ENCODE measurements around the gene AZI2. TPM values are rescaled to one million over a fixed set of nuclear protein-coding genes. Genes with fewer than 3 reads are reported as not detected.

Gene AZI2, protein sequence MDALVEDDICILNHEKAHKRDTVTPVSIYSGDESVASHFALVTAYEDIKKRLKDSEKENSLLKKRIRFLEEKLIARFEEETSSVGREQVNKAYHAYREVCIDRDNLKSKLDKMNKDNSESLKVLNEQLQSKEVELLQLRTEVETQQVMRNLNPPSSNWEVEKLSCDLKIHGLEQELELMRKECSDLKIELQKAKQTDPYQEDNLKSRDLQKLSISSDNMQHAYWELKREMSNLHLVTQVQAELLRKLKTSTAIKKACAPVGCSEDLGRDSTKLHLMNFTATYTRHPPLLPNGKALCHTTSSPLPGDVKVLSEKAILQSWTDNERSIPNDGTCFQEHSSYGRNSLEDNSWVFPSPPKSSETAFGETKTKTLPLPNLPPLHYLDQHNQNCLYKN
- total RNA-seq = 10 to 100 TPM; 44.0 to 51.1 (median 46.6) TPM

DNA sequence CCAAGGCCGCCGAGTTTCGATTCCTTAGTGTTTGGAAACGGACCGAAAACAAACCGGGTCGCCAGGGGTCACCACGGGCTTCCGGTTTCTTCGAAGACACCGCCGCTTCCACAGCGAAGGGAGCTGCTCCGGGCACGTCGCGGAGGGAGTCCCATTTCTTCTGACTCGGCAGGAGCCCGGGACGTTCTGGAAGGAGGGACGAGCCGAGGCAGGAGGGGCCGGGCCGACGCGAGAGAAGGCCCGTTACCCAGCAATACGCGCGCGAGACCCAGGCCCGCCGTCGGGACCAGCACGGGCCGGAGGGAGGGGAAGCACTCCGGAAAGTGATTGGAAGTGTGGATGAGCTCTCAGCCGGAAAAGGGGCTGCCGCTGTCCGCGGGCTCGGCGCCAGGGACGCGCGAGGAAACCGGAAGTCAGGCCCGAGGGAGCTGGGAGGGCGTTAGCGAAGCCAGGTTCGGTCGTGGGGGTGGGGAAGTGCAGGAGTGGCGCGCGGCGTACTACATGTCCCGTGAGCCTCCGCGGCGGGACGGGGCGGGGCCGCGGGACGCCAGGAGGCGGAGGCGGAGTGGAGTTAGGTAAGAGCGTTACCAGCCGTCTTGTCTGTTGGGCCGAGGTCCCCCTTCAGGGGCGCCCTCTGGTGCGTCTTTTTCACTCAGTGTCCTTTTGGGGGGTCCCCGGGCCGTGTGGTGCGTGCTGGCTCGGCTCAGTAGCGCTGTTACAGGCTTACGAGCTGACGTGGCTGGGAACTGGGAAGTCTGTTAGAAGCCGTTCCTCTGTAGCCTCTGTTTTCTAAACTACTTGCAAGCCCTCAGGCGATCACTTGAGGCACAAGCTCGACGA lies at the start of gene AZI2, which contains the start of gene ZCWPW2:
Gene AZI2 (minus strand): TSS at position 196 of the 840 bp plus-strand sequence. CDS start 8,207 bp downstream, outside the sequence.
Gene ZCWPW2 (plus strand): TSS at position 93 of the 840 bp plus-strand sequence. CDS start 64,348 bp downstream, outside the sequence.
- intact Hi-C loops (cut with DNase I; ENCODE audit: low total_unique reads) = no loop called here

DNA sequence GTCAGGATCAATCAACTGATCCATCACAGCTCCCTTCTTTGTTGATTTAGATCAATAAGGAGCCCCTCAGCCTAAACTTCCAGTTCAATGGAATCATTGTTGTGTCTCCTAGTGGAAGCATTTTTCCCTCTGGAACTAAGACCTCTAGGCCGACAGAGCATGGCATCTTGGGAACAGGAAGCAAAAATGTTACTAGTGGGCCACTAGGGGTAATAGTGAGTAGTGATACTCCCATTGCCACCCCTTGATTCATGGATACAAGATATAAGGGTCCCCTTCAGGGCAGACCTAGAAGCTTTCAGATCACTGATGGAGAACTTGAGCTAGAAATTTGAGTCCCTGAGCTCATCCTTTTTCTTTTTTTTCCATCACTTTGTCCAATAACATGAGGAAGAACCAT lies 40.4 kb upstream of the AZI2 start:
- DNase-seq (ENCODE audit: low spot score in 2 of 2) = no peak
- no peak for TF ChIP-seq POLR2A (IDR thresholded peaks at IDR 0.05)
- TF ChIP-seq, protein P1, sequence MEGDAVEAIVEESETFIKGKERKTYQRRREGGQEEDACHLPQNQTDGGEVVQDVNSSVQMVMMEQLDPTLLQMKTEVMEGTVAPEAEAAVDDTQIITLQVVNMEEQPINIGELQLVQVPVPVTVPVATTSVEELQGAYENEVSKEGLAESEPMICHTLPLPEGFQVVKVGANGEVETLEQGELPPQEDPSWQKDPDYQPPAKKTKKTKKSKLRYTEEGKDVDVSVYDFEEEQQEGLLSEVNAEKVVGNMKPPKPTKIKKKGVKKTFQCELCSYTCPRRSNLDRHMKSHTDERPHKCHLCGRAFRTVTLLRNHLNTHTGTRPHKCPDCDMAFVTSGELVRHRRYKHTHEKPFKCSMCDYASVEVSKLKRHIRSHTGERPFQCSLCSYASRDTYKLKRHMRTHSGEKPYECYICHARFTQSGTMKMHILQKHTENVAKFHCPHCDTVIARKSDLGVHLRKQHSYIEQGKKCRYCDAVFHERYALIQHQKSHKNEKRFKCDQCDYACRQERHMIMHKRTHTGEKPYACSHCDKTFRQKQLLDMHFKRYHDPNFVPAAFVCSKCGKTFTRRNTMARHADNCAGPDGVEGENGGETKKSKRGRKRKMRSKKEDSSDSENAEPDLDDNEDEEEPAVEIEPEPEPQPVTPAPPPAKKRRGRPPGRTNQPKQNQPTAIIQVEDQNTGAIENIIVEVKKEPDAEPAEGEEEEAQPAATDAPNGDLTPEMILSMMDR (IDR thresholded peaks at IDR 0.05) = no peak
- no peak overlapping the region for H3K4me3 ChIP-seq (ENCODE audit: low read depth, poor library complexity, severe bottlenecking)
- WGBS, 2 donors = 74 to 100% methylated on average over 1 of the region's 1 CpG
- intact Hi-C loops (cut with DNase I; ENCODE audit: low total_unique reads) = loop anchor here (10.0 kb wide), 1 partner anchor 336 kb away; no protein-coding TSS in a partner anchor

More for the DNA sequence above, at the start of gene AZI2, which contains the start of gene ZCWPW2:
- TF ChIP-seq, protein P1 (IDR thresholded peaks at IDR 0.05) = no peak
- peak in 1 of 2 donors; percentile 84 for TF ChIP-seq POLR2A (IDR thresholded peaks at IDR 0.05)
- WGBS, 2 donors = 0 to 1% methylated on average over 62 to 78 of the region's 83 CpGs
- peak within 1 kb of the TSS; percentile 82 for H3K4me3 ChIP-seq (ENCODE audit: low read depth, poor library complexity, severe bottlenecking)
- peak; percentile 93 to 99 for DNase-seq (ENCODE audit: low spot score in 2 of 2)

DNA sequence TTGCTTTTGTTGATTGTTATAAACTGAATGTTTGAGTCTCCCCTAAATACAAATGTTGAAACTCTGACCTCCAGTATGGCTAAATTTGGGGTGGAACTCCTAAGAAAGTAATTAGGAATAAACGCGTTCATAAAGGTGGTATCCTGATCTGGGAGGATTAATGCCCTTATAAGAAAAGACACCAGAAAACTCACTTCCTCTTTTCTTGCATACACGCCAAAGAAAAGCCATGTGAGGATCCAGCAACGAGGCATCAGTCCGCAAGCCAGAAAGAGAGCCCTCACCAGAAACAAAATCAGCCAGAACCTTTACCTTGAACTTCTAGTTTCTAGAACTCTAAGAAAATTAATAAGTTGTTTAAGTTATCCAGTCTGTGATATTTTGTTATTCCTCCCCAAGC lies 37.4 kb upstream of the AZI2 start:
- H3K4me3 ChIP-seq (ENCODE audit: low read depth, poor library complexity, severe bottlenecking) = no peak overlapping the region
- intact Hi-C loops (cut with DNase I; ENCODE audit: low total_unique reads) = loop anchor here (10.0 kb wide), 1 partner anchor 339 kb away; no protein-coding TSS in a partner anchor
- WGBS, 2 donors = 92 to 96% methylated on average over 5 of the region's 5 CpGs
- DNase-seq (ENCODE audit: low spot score in 2 of 2) = no peak
- TF ChIP-seq, protein P1 (IDR thresholded peaks at IDR 0.05) = no peak
- TF ChIP-seq POLR2A (IDR thresholded peaks at IDR 0.05) = no peak

DNA sequence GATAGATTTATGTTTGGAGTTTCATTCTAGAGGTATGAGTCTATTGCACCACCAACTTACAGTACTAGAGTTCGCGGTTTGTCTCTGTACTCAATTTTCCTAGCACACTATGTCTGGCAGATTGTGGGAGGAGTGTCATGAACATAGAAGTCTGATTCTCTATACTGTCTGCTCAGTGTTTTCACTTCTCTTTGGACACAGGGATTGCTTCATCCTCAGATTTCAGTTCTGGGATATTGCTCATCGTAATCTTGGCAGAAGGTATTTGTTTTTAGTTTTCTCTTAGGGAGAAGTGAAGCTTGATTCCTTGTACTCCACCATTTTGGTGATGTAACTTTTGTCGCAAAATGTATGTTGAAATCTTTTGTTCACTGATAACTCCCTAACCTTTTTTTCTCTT lies 27.8 kb upstream of the AZI2 start:
- WGBS, 2 donors = 75 to 84% methylated on average over 4 of the region's 4 CpGs
- DNase-seq (ENCODE audit: low spot score in 2 of 2) = peak in 1 of 2 donors; percentile 13
- TF ChIP-seq, protein P1 (IDR thresholded peaks at IDR 0.05) = no peak
- TF ChIP-seq POLR2A (IDR thresholded peaks at IDR 0.05) = no peak
- intact Hi-C loops (cut with DNase I; ENCODE audit: low total_unique reads) = no loop called here
- H3K4me3 ChIP-seq (ENCODE audit: low read depth, poor library complexity, severe bottlenecking) = no peak overlapping the region

DNA sequence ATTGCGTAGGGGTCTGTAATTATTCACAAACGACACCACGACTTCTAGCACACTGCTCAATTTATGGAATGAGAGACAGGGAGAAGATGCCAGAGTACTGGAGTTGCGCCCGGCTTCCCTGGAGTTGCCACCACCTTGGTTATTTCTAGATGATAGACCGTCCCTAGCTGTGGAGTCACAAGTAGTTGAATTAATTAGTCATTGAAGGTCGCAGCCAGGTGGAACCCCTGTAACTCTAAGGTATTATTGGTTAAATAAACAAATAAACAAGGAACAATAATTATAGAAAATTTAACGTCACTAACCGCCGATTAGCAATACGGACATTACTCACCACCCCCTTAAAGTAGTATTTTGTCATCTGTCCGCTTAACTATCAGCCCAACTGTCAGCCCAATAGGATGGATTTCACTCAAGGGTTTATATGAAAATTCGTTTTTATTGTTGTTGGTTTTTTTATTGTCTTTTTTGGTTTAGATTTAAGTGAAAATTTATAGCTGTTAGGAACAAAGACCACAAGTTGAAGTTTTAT lies 911 bp upstream of the AZI2 start:
- H3K4me3 ChIP-seq (ENCODE audit: low read depth, poor library complexity, severe bottlenecking) = peak overlapping the region; percentile 71
- WGBS, 2 donors = 19 to 24% methylated on average over 13 of the region's 13 CpGs
- intact Hi-C loops (cut with DNase I; ENCODE audit: low total_unique reads) = no loop called here
- TF ChIP-seq, protein P1 (IDR thresholded peaks at IDR 0.05) = no peak
- TF ChIP-seq POLR2A (IDR thresholded peaks at IDR 0.05) = no peak
- DNase-seq (ENCODE audit: low spot score in 2 of 2) = no peak
